ENCODE results near the gene MMEL1.

DNA sequence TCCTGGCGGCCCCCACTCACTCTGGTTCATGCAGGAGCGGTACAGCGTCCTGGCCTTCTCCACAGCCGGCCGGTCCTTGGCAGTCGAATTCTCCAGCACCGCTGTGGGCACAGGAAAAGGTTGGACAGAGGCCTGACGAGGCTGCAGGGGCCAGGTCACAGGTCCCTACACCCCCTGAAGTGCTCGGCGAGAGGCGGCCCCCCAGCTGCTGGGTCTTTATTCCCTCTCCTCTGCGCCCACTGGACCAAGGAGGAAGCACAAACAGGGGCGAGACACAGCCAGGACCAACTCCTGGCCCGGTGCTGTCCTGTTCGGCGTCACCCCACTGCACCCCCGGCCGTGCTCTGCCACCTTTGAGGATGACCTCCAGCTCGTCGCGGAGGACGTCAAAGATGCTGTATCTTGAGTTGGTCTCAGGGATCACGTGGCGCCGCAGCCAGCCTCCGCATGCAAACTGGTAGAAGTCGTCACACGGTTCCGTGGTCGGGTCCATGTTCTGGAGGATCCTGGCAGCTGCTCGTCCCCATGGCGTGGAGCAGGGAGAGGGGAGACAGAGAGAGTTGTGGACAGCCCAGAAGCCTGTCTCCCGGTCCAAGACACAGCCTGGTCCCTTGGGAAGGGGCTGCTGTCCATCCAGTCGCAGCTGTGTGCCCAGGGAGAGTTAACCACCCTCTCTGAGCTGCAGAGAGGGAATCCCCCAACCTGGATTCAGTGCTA lies 23.3 kb downstream of the MMEL1 start:
- TF ChIP-seq, protein P1, sequence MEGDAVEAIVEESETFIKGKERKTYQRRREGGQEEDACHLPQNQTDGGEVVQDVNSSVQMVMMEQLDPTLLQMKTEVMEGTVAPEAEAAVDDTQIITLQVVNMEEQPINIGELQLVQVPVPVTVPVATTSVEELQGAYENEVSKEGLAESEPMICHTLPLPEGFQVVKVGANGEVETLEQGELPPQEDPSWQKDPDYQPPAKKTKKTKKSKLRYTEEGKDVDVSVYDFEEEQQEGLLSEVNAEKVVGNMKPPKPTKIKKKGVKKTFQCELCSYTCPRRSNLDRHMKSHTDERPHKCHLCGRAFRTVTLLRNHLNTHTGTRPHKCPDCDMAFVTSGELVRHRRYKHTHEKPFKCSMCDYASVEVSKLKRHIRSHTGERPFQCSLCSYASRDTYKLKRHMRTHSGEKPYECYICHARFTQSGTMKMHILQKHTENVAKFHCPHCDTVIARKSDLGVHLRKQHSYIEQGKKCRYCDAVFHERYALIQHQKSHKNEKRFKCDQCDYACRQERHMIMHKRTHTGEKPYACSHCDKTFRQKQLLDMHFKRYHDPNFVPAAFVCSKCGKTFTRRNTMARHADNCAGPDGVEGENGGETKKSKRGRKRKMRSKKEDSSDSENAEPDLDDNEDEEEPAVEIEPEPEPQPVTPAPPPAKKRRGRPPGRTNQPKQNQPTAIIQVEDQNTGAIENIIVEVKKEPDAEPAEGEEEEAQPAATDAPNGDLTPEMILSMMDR (conservative IDR thresholded peaks at IDR 0.05; ENCODE audit: low read depth in 2 of 2): no peak
- TF ChIP-seq, protein P2, sequence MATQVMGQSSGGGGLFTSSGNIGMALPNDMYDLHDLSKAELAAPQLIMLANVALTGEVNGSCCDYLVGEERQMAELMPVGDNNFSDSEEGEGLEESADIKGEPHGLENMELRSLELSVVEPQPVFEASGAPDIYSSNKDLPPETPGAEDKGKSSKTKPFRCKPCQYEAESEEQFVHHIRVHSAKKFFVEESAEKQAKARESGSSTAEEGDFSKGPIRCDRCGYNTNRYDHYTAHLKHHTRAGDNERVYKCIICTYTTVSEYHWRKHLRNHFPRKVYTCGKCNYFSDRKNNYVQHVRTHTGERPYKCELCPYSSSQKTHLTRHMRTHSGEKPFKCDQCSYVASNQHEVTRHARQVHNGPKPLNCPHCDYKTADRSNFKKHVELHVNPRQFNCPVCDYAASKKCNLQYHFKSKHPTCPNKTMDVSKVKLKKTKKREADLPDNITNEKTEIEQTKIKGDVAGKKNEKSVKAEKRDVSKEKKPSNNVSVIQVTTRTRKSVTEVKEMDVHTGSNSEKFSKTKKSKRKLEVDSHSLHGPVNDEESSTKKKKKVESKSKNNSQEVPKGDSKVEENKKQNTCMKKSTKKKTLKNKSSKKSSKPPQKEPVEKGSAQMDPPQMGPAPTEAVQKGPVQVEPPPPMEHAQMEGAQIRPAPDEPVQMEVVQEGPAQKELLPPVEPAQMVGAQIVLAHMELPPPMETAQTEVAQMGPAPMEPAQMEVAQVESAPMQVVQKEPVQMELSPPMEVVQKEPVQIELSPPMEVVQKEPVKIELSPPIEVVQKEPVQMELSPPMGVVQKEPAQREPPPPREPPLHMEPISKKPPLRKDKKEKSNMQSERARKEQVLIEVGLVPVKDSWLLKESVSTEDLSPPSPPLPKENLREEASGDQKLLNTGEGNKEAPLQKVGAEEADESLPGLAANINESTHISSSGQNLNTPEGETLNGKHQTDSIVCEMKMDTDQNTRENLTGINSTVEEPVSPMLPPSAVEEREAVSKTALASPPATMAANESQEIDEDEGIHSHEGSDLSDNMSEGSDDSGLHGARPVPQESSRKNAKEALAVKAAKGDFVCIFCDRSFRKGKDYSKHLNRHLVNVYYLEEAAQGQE (IDR thresholded peaks at IDR 0.05; ENCODE audit: unreplicated experiment): no peak
- TF ChIP-seq EZH2 (IDR thresholded peaks at IDR 0.05; ENCODE audit: low read depth, unreplicated experiment): no peak
- no peak for TF ChIP-seq POLR2AphosphoS5 (IDR thresholded peaks at IDR 0.05; ENCODE audit: low read depth)

Measured in GM23338 (cell line).